ENCODE measurements around the gene RANBP17. TPM values are rescaled to one million over a fixed set of nuclear protein-coding genes. Genes with fewer than 3 reads are reported as not detected.
A peak's percentile ranks its signal among the peaks of the same experiment; 100 is the strongest.
"Not testable (repeated sequence)": the region's sequence is repeated elsewhere in the genome, so short reads cannot be mapped to it uniquely, and the experiment has no call there.

Gene RANBP17
- total RNA-seq, result 0.42 and 2.0 TPM in 2 replicates
- 0.39 TPM for polyA plus RNA-seq (2012)

GRCh38 chr5:170861917-170862766, at the start of gene RANBP17:
TSS of gene RANBP17 (plus strand) at chr5:170862018.
- DNase-seq (ENCODE audit: low read depth), result peak; percentile 2

- DNase-seq (ENCODE audit: low read depth), result no peak
Measured at GRCh38 chr5:170813231-170813630, 48.6 kb upstream of the RANBP17 start.

- no peak for DNase-seq (ENCODE audit: low read depth)
Measured at GRCh38 chr5:170817195-170817594, 44.6 kb upstream of the RANBP17 start.

GRCh38 chr5:170818232-170818631, 43.6 kb upstream of the RANBP17 start:
- DNase-seq (ENCODE audit: low read depth), result no peak

- no peak for DNase-seq (ENCODE audit: low read depth)
Measured at GRCh38 chr5:170819824-170820223, 42.0 kb upstream of the RANBP17 start.

GRCh38 chr5:170821257-170821800, 40.5 kb upstream of the RANBP17 start:
- no peak for DNase-seq (ENCODE audit: low read depth)

- DNase-seq (ENCODE audit: low read depth), result no peak
Measured at GRCh38 chr5:170826117-170826516, 35.7 kb upstream of the RANBP17 start.

GRCh38 chr5:170832241-170832640, 29.6 kb upstream of the RANBP17 start:
- no peak for DNase-seq (ENCODE audit: low read depth)

GRCh38 chr5:170833981-170834380, 27.8 kb upstream of the RANBP17 start:
- not testable (repeated sequence) for DNase-seq (ENCODE audit: low read depth)

GRCh38 chr5:170836226-170836625, 25.6 kb upstream of the RANBP17 start:
- DNase-seq (ENCODE audit: low read depth), result no peak

GRCh38 chr5:170843870-170844269, 17.9 kb upstream of the RANBP17 start:
- DNase-seq (ENCODE audit: low read depth), result no peak

GRCh38 chr5:170844651-170845050, 17.2 kb upstream of the RANBP17 start:
- DNase-seq (ENCODE audit: low read depth), result no peak

GRCh38 chr5:170846416-170846815, 15.4 kb upstream of the RANBP17 start:
- DNase-seq (ENCODE audit: low read depth), result no peak

GRCh38 chr5:170846846-170847245, 15.0 kb upstream of the RANBP17 start:
- DNase-seq (ENCODE audit: low read depth), result no peak

- no peak for DNase-seq (ENCODE audit: low read depth)
Measured at GRCh38 chr5:170848033-170848432, 13.8 kb upstream of the RANBP17 start.

- DNase-seq (ENCODE audit: low read depth), result no peak
Measured at GRCh38 chr5:170849374-170849773, 12.4 kb upstream of the RANBP17 start.

- DNase-seq (ENCODE audit: low read depth), result no peak
Measured at GRCh38 chr5:170854566-170854965, 7.3 kb upstream of the RANBP17 start.

- no peak for DNase-seq (ENCODE audit: low read depth)
Measured at GRCh38 chr5:170857066-170857465, 4.8 kb upstream of the RANBP17 start.

- DNase-seq (ENCODE audit: low read depth), result no peak
Measured at GRCh38 chr5:170860415-170860814, 1.4 kb upstream of the RANBP17 start.

- DNase-seq (ENCODE audit: low read depth), result no peak
Measured at GRCh38 chr5:170860818-170861666, 776 bp upstream of the RANBP17 start.

- no peak for DNase-seq (ENCODE audit: low read depth)
Measured at GRCh38 chr5:170861667-170861916, 226 bp upstream of the RANBP17 start.

GRCh38 chr5:170863646-170864045, 1.8 kb downstream of the RANBP17 start:
- no peak for DNase-seq (ENCODE audit: low read depth)

Data from myocyte (in vitro differentiated cells).